Neural cell (in vitro differentiated cells): ENCODE data around the gene RNF121. TPM values are rescaled to one million over a fixed set of nuclear protein-coding genes. Genes with fewer than 3 reads are reported as not detected.

Experiments used
- H2AFZ ChIP-seq: fragments of 200-600, 300-800 bp; sonication (generic), shearing (Covaris generic); 2 replicates; pipeline ENCODE4 v1.6.0; 2014; ENCODE audit warnings: low read depth, mild to moderate bottlenecking, antibody characterized with exemption, low read length, moderate library complexity
- H3F3A ChIP-seq: fragments of 200-600 bp; shearing (Covaris generic); 2 replicates; pipeline ENCODE4 v1.6.1; 2016; ENCODE audit warnings: mild to moderate bottlenecking, moderate library complexity, mixed read lengths, antibody characterized with exemption, low read length; ENCODE audit not compliant: insufficient read depth, poor library complexity, severe bottlenecking
- H3K27ac ChIP-seq: fragments of 200-600, 300-800 bp; sonication (generic), shearing (Covaris generic); 2 replicates; pipeline ENCODE4 v1.5.1; 2014; ENCODE audit warnings: mild to moderate bottlenecking, low read length, moderate library complexity
- H3K27me3 ChIP-seq: fragments of 300-800, 200-600 bp; sonication (generic), shearing (Covaris generic); 2 replicates; pipeline ENCODE4 v1.6.0; 2014; ENCODE audit warnings: mild to moderate bottlenecking, low read depth, low read length, moderate library complexity; ENCODE audit not compliant: insufficient read depth
- H3K36me3 ChIP-seq: fragments of 300-800, 200-600 bp; sonication (generic), shearing (Covaris generic); 2 replicates; pipeline ENCODE4 v1.5.1; 2014; ENCODE audit warnings: mild to moderate bottlenecking, antibody characterized with exemption, low read length, moderate library complexity; ENCODE audit not compliant: insufficient read depth
- H3K4me2 ChIP-seq: fragments of 300-800, 200-600 bp; sonication (generic), shearing (Covaris generic); 2 replicates; pipeline ENCODE4 v1.6.0; 2014; ENCODE audit warnings: mild to moderate bottlenecking, low read length
- H3K4me3 ChIP-seq: fragments of 300-800, 200-600 bp; sonication (generic), shearing (Covaris generic); 2 replicates; pipeline ENCODE4 v1.5.1; 2014; ENCODE audit warnings: mild to moderate bottlenecking, low read length, moderate library complexity
- H3K79me2 ChIP-seq: fragments of 200-600 bp; shearing (Covaris generic); replicated peaks from 2 replicates; pipeline ENCODE4 v1.6.0; 2014; ENCODE audit warnings: mild to moderate bottlenecking, low read length, moderate library complexity; ENCODE audit not compliant: insufficient read depth
- H3K9ac ChIP-seq: fragments of 300-800, 200-600 bp; sonication (generic), shearing (Covaris generic); 2 replicates; pipeline ENCODE4 v1.6.1; 2016; ENCODE audit warnings: mild to moderate bottlenecking, low read length, mixed read lengths
- H3K9me2 ChIP-seq: fragments of 200-600 bp; shearing (Covaris generic); 2 replicates; pipeline ENCODE4 v1.6.1; 2016; ENCODE audit warnings: mild to moderate bottlenecking, low read length, mixed read lengths; ENCODE audit not compliant: insufficient read depth
- H3K9me3 ChIP-seq: fragments of 200-600, 300-800 bp; sonication (generic), shearing (Covaris generic); 2 replicates; pipeline ENCODE4 v1.6.1; 2016; ENCODE audit warnings: mild to moderate bottlenecking, mixed run types, low read length, moderate library complexity, mixed read lengths
- H4K20me1 ChIP-seq: fragments of 200-600 bp; shearing (Covaris generic); 2 replicates; pipeline ENCODE4 v1.6.1; 2016; ENCODE audit warnings: mild to moderate bottlenecking, mixed run types; ENCODE audit not compliant: insufficient read depth
- CTCF ChIP-seq: fragments of 450-650 bp; IDR thresholded peaks from 2 replicates; pipeline ENCODE4 v1.5.1; 2014; ENCODE audit warnings: antibody characterized with exemption, mild to moderate bottlenecking, moderate library complexity; ENCODE audit not compliant: poor library complexity, severe bottlenecking
- EP300 ChIP-seq: fragments of 450-650 bp; conservative IDR thresholded peaks from 2 replicates; pipeline ENCODE4 v1.6.1; 2014; ENCODE audit warnings: antibody characterized with exemption, mild to moderate bottlenecking, moderate library complexity; ENCODE audit not compliant: poor library complexity, severe bottlenecking
- EZH2 ChIP-seq: fragments of 200-600, 300-800 bp; shearing (Covaris generic), sonication (generic); IDR thresholded peaks from 2 replicates; pipeline ENCODE4 v1.6.1; 2014; ENCODE audit warnings: antibody characterized with exemption, low read length, borderline replicate concordance, mild to moderate bottlenecking; ENCODE audit not compliant: insufficient read depth, poor library complexity, severe bottlenecking
- MXI1 ChIP-seq: fragments of 450-650 bp; conservative IDR thresholded peaks from 2 replicates; pipeline ENCODE4 v1.6.1; 2014; ENCODE audit warnings: antibody characterized with exemption, mild to moderate bottlenecking; ENCODE audit not compliant: poor library complexity, severe bottlenecking
- POLR2AphosphoS5 ChIP-seq: IDR thresholded peaks from 2 replicates; pipeline ENCODE4 v1.6.1; 2012
- RAD21 ChIP-seq: fragments of 450-650 bp; conservative IDR thresholded peaks from 2 replicates; pipeline ENCODE4 v1.6.1; 2014; ENCODE audit warnings: antibody characterized with exemption, mild to moderate bottlenecking, moderate library complexity
- REST ChIP-seq: IDR thresholded peaks from 2 replicates; pipeline ENCODE4 v1.6.1; 2012; ENCODE audit warnings: borderline replicate concordance
- SMC3 ChIP-seq: fragments of 450-650 bp; conservative IDR thresholded peaks from 2 replicates; pipeline ENCODE4 v1.6.1; 2014; ENCODE audit warnings: antibody characterized with exemption, mild to moderate bottlenecking, moderate library complexity; ENCODE audit not compliant: poor library complexity
- TAF1 ChIP-seq: IDR thresholded peaks from 2 replicates; pipeline ENCODE4 v1.6.1; 2012; ENCODE audit warnings: low read depth
- polyA plus RNA-seq: library from polyadenylated mRNA; depleted of rRNA; stranded (reverse); fragments of >200 nt; gene quantifications from 2 replicates; pipeline ENCODE4 v1.2.3, GENCODE V29; 2014

The RNF121 gene
- polyA plus RNA-seq, 1 donor from 2014 or later: 21.2 TPM

- no peaks in the 10 kb centered on the region for H3K9me3 ChIP-seq
- H3K79me2 ChIP-seq: peaks cover 11% of the 10 kb centered on the region
- no peaks in the 10 kb centered on the region for H3K27me3 ChIP-seq
- H3K9ac ChIP-seq: no peak overlapping the region
- no peak overlapping the region for H3K4me2 ChIP-seq
- H3K9me2 ChIP-seq: no peaks in the 10 kb centered on the region
- H3K27ac ChIP-seq: no peak overlapping the region
- H3K36me3 ChIP-seq: peaks cover 5% of the 10 kb centered on the region
- no peak overlapping the region for H3K4me3 ChIP-seq
- TF ChIP-seq RAD21 (no peak), MXI1 (no peak), TAF1 (no peak), EZH2 (no peak), SMC3 (no peak), EP300 (no peak), POLR2AphosphoS5 (no peak), CTCF (no peak), REST (no peak)
- no peaks in the 10 kb centered on the region for H3F3A ChIP-seq
- H4K20me1 ChIP-seq: no peaks in the 10 kb centered on the region
- no peak overlapping the region for H2AFZ ChIP-seq
These were observed 95.4 kb downstream of the RNF121 start for GRCh38 chr11:72024069-72024754.

GRCh38 chr11:72026090-72026489 is 97.2 kb downstream of the RNF121 start:
- Histone ChIP-seq H3K9me2 (no peaks in the 10 kb centered on the region), H3K79me2 (peaks cover 28% of the 10 kb centered on the region), H3F3A (no peaks in the 10 kb centered on the region), H3K36me3 (peaks cover 5% of the 10 kb centered on the region), H3K27ac (no peak overlapping the region), H3K4me3 (no peak overlapping the region), H3K4me2 (no peak overlapping the region), H3K27me3 (no peaks in the 10 kb centered on the region), H4K20me1 (no peaks in the 10 kb centered on the region), H2AFZ (no peak overlapping the region), H3K9me3 (no peaks in the 10 kb centered on the region), H3K9ac (no peak overlapping the region)
- TF ChIP-seq REST (no peak), TAF1 (no peak), MXI1 (no peak), POLR2AphosphoS5 (no peak)
